HUES48 (cell line): Measurements from ENCODE around the gene PDZD2.
"Not testable (repeated sequence)": the region's sequence is repeated elsewhere in the genome, so short reads cannot be mapped to it uniquely, and the experiment has no call there.

ENCODE experiments used
- H3K27ac ChIP-seq: one replicate; pipeline ENCODE4 v1.7.0; 2013; ENCODE audit warnings: low read depth, low read length, inconsistent platforms
- H3K27me3 ChIP-seq: 2 replicates; pipeline ENCODE4 v1.6.1; 2013; ENCODE audit warnings: mild to moderate bottlenecking, low read length; ENCODE audit not compliant: control insufficient read depth, insufficient read depth
- H3K36me3 ChIP-seq: 2 replicates; pipeline ENCODE4 v1.6.1; 2013; ENCODE audit warnings: low read length; ENCODE audit not compliant: control insufficient read depth, insufficient read depth
- H3K4me1 ChIP-seq: 2 replicates; pipeline ENCODE4 v1.6.1; 2013; ENCODE audit warnings: mild to moderate bottlenecking, low read length; ENCODE audit not compliant: control insufficient read depth, insufficient read depth
- H3K4me3 ChIP-seq: 2 replicates; pipeline ENCODE4 v1.5.1; 2013; ENCODE audit warnings: mild to moderate bottlenecking, low read depth, low read length
- H3K9ac ChIP-seq: 2 replicates; pipeline ENCODE4 v1.6.1; 2013; ENCODE audit warnings: mild to moderate bottlenecking, low read depth, low read length, moderate library complexity
- H3K9me3 ChIP-seq: 2 replicates; pipeline ENCODE4 v1.6.1; 2013; ENCODE audit warnings: low read length; ENCODE audit not compliant: control insufficient read depth, insufficient read depth

The PDZD2 gene

DNA sequence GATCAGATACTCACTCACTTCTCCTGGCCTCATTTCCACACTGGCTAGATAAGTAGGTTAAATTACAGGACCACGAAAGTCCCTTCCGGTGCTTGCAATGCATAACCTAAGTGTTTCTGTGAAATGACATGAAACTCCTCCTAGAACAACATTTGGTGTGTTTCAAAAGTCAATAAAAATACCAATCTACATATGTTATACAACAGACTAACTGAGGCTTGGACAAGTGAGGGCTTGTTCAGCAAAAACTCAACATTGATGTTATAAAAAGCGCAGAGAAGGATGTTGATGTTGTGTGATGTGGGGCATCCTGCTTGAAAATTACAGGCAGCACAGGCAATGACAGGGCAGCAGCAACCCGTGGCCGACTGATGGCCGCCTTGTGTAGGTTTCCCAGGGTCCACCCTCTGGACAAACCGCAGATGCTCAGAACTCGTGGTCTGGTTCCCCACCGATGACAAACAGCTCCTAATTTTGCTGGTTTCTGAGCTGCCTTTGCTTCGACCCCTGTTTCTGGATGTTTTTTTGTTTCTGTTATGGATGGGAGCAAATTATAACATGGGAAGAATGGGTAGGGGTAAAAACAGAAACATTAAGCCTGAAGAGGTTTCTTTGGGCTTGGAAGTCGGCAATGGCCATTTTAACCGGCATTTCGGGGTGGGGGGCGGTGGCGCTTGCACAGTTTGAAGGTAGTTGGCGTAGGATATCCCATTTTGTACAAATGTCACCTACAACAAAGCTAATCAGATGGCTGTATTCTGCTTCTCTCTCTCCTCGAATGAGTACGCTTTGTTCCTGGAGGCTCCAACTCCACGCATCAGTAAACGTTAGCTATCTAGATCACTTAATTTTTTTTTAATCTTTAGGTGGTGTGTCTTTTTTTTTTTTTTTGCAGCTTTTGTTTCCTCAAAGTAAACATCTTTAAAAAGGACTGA is 116.1 kb downstream of the PDZD2 start:
- Histone ChIP-seq H3K36me3 (no peaks in the 10 kb centered on the region), H3K9me3 (no peaks in the 10 kb centered on the region), H3K4me1 (peaks cover 18% of the 10 kb centered on the region), H3K27ac (no peak overlapping the region), H3K9ac (no peak overlapping the region), H3K27me3 (peaks cover 29% of the 10 kb centered on the region), H3K4me3 (no peak overlapping the region)

DNA sequence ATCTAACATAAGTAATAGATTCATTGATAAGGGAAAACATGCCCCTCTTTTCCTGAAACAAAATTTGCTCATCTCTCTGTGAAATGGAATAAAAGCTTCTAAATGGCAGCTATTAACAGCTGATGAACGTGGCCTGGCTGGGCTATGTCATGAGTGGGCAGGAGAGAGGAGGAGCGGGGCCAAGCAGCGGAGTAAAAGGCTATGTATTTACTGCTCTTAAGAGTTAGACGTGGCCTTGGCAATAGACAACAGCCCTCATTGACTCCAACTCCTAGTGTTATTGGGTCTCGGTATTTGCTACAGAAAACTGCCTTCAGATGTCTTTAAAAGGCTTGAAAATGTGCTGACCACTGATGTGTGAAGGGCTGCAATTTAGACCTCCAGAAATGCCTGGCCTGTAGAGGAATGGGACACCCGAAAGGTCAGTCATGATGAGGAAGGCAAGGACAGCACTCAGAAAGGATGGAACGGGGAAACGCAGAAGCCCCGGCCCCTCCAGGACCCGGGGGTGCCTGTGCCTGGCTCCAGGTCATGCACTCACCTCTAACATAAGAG is 116.8 kb downstream of the PDZD2 start:
- Histone ChIP-seq H3K9me3 (no peaks in the 10 kb centered on the region), H3K4me3 (no peak overlapping the region), H3K9ac (no peak overlapping the region), H3K27me3 (peaks cover 29% of the 10 kb centered on the region), H3K4me1 (peaks cover 18% of the 10 kb centered on the region), H3K27ac (no peak overlapping the region), H3K36me3 (no peaks in the 10 kb centered on the region)

DNA sequence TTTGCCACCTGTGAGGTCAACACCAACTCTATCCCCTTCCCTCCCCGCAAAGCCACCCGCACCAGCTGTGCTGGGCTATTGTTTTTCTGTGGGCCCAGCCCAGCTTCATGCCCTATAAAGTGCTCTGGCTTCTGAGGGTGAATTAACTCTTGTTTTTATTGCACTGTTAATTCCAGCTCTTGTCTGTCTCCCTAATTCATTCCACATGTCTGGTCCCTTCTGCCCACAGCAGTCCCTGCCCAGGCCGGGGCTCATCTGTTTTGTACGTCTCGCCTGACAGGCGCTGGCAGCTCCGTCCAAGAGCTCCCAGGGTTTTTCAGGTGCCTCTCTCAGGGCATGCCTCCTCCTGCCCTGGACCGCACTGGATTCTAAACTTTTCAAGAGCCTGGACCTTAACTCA is 118.9 kb downstream of the PDZD2 start:
- Histone ChIP-seq H3K4me3 (no peak overlapping the region), H3K9ac (no peak overlapping the region), H3K27ac (no peak overlapping the region), H3K27me3 (peaks cover 25% of the 10 kb centered on the region), H3K4me1 (peaks cover 18% of the 10 kb centered on the region), H3K36me3 (no peaks in the 10 kb centered on the region), H3K9me3 (no peaks in the 10 kb centered on the region)

- H3K4me1 ChIP-seq = peaks cover 14% of the 10 kb centered on the region
- no peak overlapping the region for H3K27ac ChIP-seq
- no peak overlapping the region for H3K4me3 ChIP-seq
- H3K9ac ChIP-seq = no peak overlapping the region
- H3K9me3 ChIP-seq = no peaks in the 10 kb centered on the region
- H3K27me3 ChIP-seq = peaks cover 23% of the 10 kb centered on the region
- no peaks in the 10 kb centered on the region for H3K36me3 ChIP-seq
Observed at GRCh38 chr5:31758803-31759425, 120.0 kb downstream of the PDZD2 start.

- Histone ChIP-seq H3K4me3 (no peak overlapping the region), H3K27ac (no peak overlapping the region), H3K9ac (no peak overlapping the region), H3K36me3 (no peaks in the 10 kb centered on the region), H3K9me3 (no peaks in the 10 kb centered on the region), H3K4me1 (peaks cover 4% of the 10 kb centered on the region), H3K27me3 (peaks cover 15% of the 10 kb centered on the region)
Observed at GRCh38 chr5:31759925-31760324, 121.0 kb downstream of the PDZD2 start.

DNA sequence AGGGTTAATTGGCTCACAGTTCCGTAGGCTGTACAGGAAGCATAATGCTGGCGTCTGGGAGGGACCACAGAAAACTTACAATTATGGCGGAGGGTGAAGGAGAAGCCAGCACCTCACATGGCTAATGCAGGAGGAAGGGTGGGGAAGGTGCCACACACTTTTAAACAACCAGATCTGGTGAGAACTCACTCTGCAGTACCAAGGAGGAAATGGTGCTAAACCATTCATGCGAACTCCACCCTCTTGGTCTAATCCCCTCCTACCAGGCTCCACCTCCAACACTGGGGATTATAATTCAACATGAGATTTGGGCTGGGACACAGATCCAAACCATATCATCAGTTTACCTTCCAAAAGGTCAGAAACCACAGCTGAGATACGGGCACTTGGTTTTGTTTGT is 122.9 kb downstream of the PDZD2 start:
- H3K27me3 ChIP-seq = no peaks in the 10 kb centered on the region
- no peak overlapping the region for H3K4me3 ChIP-seq
- H3K9me3 ChIP-seq = no peaks in the 10 kb centered on the region
- no peak overlapping the region for H3K27ac ChIP-seq
- no peaks in the 10 kb centered on the region for H3K36me3 ChIP-seq
- H3K9ac ChIP-seq = no peak overlapping the region
- no peaks in the 10 kb centered on the region for H3K4me1 ChIP-seq

DNA sequence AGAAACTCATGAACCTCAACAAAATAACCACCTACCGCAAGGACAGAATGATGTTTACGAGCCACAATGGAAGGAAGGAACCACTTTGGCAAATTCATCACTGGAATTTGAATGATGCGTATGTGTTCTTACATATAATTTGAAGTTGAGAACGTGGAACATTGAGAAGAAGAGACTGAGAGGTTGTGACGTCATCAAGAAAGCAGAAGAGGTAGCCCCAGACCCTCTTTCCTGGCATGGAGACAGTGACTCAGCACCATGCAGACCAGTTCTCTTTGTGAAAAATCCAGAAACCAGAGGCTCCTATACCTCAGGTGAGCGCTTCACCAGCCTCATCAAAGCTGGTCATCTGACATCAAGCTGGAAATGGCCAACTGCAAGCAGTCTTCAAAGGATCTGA is 124.5 kb downstream of the PDZD2 start:
- Histone ChIP-seq H3K4me3 (no peak overlapping the region), H3K36me3 (no peaks in the 10 kb centered on the region), H3K27ac (no peak overlapping the region), H3K9me3 (no peaks in the 10 kb centered on the region), H3K27me3 (no peaks in the 10 kb centered on the region), H3K9ac (no peak overlapping the region), H3K4me1 (no peaks in the 10 kb centered on the region)

- not testable (repeated sequence) for H3K9me3 ChIP-seq, H3K9ac ChIP-seq, H3K27me3 ChIP-seq, H3K36me3 ChIP-seq, H3K4me3 ChIP-seq, H3K27ac ChIP-seq
- peaks cover 11% of the 10 kb centered on the region for H3K4me1 ChIP-seq
Observed at GRCh38 chr5:31764687-31765086, 125.8 kb downstream of the PDZD2 start.

DNA sequence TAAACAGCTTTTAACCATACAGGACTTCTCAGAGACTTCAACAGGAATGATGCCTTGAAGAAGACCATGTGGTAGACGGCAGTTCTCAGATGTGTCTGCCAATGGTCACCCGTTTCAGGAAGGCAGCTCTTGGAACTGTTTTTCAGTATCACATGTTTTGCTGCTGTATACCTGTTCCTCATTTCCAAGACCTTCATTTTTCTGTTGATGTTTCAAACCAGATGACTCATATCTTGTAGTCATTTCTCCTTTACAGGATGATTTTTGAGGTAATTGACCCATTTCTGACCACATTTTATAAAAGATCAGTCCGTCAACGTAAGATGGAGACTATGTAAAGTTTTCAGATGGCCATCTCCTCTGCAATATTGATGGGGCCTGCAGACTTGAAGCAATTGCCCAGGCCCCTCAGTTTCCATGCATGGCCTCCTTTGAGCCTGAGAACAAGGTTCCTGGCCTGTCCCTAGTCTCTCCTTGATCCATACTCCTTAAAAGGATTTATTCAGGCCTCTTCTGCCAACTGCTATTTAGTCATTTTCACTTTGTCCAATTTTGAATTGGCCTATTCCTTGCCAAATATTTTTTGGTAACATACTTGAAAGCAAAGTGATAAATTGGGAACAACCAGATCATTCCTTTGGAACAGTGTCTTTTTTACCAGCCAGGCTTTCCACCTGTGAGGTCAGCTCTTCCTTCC is 128.6 kb downstream of the PDZD2 start:
- H3K4me3 ChIP-seq = no peak overlapping the region
- H3K9me3 ChIP-seq = no peaks in the 10 kb centered on the region
- H3K36me3 ChIP-seq = no peaks in the 10 kb centered on the region
- peaks cover 19% of the 10 kb centered on the region for H3K4me1 ChIP-seq
- no peaks in the 10 kb centered on the region for H3K27me3 ChIP-seq
- H3K9ac ChIP-seq = no peak overlapping the region
- no peak overlapping the region for H3K27ac ChIP-seq

GRCh38 chr5:31768046-31768445 is 129.1 kb downstream of the PDZD2 start:
- no peak overlapping the region for H3K4me3 ChIP-seq
- H3K36me3 ChIP-seq = no peaks in the 10 kb centered on the region
- no peaks in the 10 kb centered on the region for H3K27me3 ChIP-seq
- no peak overlapping the region for H3K27ac ChIP-seq
- no peaks in the 10 kb centered on the region for H3K9me3 ChIP-seq
- no peak overlapping the region for H3K9ac ChIP-seq
- H3K4me1 ChIP-seq = peaks cover 19% of the 10 kb centered on the region
